WTC11 (cell line): Measurements from ENCODE around the gene ZNF76. TPM values are rescaled to one million over a fixed set of nuclear protein-coding genes. Genes with fewer than 3 reads are reported as not detected.

Experiments used
- ATAC-seq: fragments of 200-7000 bp; cut with Tn5 transposase; 2 replicates; pipeline ENCODE4 v1.10.0; 2021; ENCODE audit warnings: mild to moderate bottlenecking, moderate library complexity
- CTCF ChIA-PET: fragments of 300-600 bp; sonication (Branson Sonifier 250); formaldehyde crosslinking; loops from one replicate; lab custom pipeline; 2021; ENCODE audit warnings: antibody characterized with exemption; lab: Charles Lee
- POLR2A ChIA-PET: fragments of 350-600 bp; sonication (Branson Sonifier 250); formaldehyde crosslinking; loops from one replicate; lab custom pipeline; 2021; ENCODE audit warnings: antibody characterized with exemption; lab: Charles Lee
- DNase-seq: peaks from one replicate; pipeline ENCODE4 v3.0.0; 2021; ENCODE audit warnings: low spot score
- H3K27ac Mint-ChIP-seq: 2 replicates; pipeline ENCODE4 v1.8.0; 2021; ENCODE audit warnings: mixed read lengths
- H3K27me3 Mint-ChIP-seq: 2 replicates; pipeline ENCODE4 v1.8.0; 2021; ENCODE audit warnings: low read depth, mild to moderate bottlenecking, moderate library complexity, mixed read lengths
- H3K36me3 Mint-ChIP-seq: 2 replicates; pipeline ENCODE4 v1.8.0; 2021; ENCODE audit warnings: mixed read lengths
- H3K4me1 Mint-ChIP-seq: 2 replicates; pipeline ENCODE4 v1.8.0; 2022; ENCODE audit warnings: mixed read lengths
- H3K4me3 Mint-ChIP-seq: 2 replicates; pipeline ENCODE4 v1.8.0; 2021; ENCODE audit warnings: mild to moderate bottlenecking, moderate library complexity, mixed read lengths
- H3K9me3 Mint-ChIP-seq: 2 replicates; pipeline ENCODE4 v1.8.0; 2021; ENCODE audit warnings: mixed read lengths
- CBFB ChIP-seq: sonication (generic); formaldehyde crosslinking; IDR thresholded peaks from 2 replicates; pipeline ENCODE4 v1.8.1; 2022; ENCODE audit warnings: mild to moderate bottlenecking, low read depth, missing genetic modification reagents
- CREM ChIP-seq: sonication (generic); formaldehyde crosslinking; IDR thresholded peaks from 2 replicates; pipeline ENCODE4 v1.8.1; 2022; ENCODE audit warnings: mild to moderate bottlenecking, missing genetic modification reagents, moderate library complexity
- FOXP1 ChIP-seq: sonication (generic); formaldehyde crosslinking; IDR thresholded peaks from 2 replicates; pipeline ENCODE4 v1.8.0; 2022; ENCODE audit warnings: missing genetic modification reagents, mild to moderate bottlenecking, moderate library complexity, borderline replicate concordance
- GABPB1 ChIP-seq: sonication (generic); formaldehyde crosslinking; IDR thresholded peaks from 2 replicates; pipeline ENCODE4 v1.8.1; 2023; ENCODE audit warnings: mild to moderate bottlenecking, missing genetic modification reagents
- GRHL2 ChIP-seq: fragments of 250-450 bp; sonication (Bioruptor Pico); IDR thresholded peaks from 2 replicates; pipeline ENCODE4 v1.8.0; 2022; ENCODE audit warnings: mild to moderate bottlenecking, moderate library complexity; ENCODE audit not compliant: insufficient replicate concordance, severe bottlenecking
- GTF2I ChIP-seq: fragments of 250-450 bp; sonication (Bioruptor Pico); conservative IDR thresholded peaks from 2 replicates; pipeline ENCODE4 v1.4.0; 2021; ENCODE audit warnings: mild to moderate bottlenecking
- HMGA2 ChIP-seq: fragments of 250-450 bp; sonication (Bioruptor Pico); IDR thresholded peaks from 2 replicates; pipeline ENCODE4 v1.4.0; 2021; ENCODE audit warnings: mild to moderate bottlenecking, moderate library complexity
- JUN ChIP-seq: sonication (generic); formaldehyde crosslinking; IDR thresholded peaks from 2 replicates; pipeline ENCODE4 v1.8.0; 2023; ENCODE audit warnings: mild to moderate bottlenecking, missing genetic modification reagents
- MYBL2 ChIP-seq: sonication (generic); formaldehyde crosslinking; IDR thresholded peaks from 2 replicates; pipeline ENCODE4 v1.8.1; 2023; ENCODE audit warnings: mild to moderate bottlenecking, moderate library complexity, missing genetic modification reagents
- NFYB ChIP-seq: sonication (generic); formaldehyde crosslinking; conservative IDR thresholded peaks from 2 replicates; pipeline ENCODE4 v1.8.0; 2022; ENCODE audit warnings: low read depth, missing genetic modification reagents
- PRRX2 ChIP-seq: fragments of 250-450 bp; sonication (Bioruptor Pico); IDR thresholded peaks from 2 replicates; pipeline ENCODE4 v1.8.0; 2021; ENCODE audit warnings: mild to moderate bottlenecking
- RELA ChIP-seq: sonication (generic); formaldehyde crosslinking; IDR thresholded peaks from 2 replicates; pipeline ENCODE4 v1.8.1; 2022; ENCODE audit warnings: missing genetic modification reagents, mild to moderate bottlenecking, borderline replicate concordance
- RORB ChIP-seq: fragments of 250-450 bp; sonication (Bioruptor Pico); IDR thresholded peaks from 2 replicates; pipeline ENCODE4 v1.9.0; 2021; ENCODE audit warnings: mild to moderate bottlenecking
- SOX15 ChIP-seq: fragments of 250-450 bp; sonication (Bioruptor Pico); IDR thresholded peaks from 2 replicates; pipeline ENCODE4 v1.9.0; 2021; ENCODE audit warnings: mild to moderate bottlenecking
- SP1 ChIP-seq: sonication (generic); formaldehyde crosslinking; conservative IDR thresholded peaks from 2 replicates; pipeline ENCODE4 v1.8.1; 2022; ENCODE audit warnings: missing genetic modification reagents
- TCF7 ChIP-seq: sonication (generic); formaldehyde crosslinking; IDR thresholded peaks from 2 replicates; pipeline ENCODE4 v1.8.0; 2022; ENCODE audit warnings: mild to moderate bottlenecking, low read depth, missing genetic modification reagents, moderate library complexity
- TEAD1 ChIP-seq: sonication (generic); formaldehyde crosslinking; IDR thresholded peaks from 2 replicates; pipeline ENCODE4 v1.8.0; 2022; ENCODE audit warnings: mild to moderate bottlenecking, missing genetic modification reagents
- ZNF232 ChIP-seq: sonication (generic); formaldehyde crosslinking; IDR thresholded peaks from 2 replicates; pipeline ENCODE4 v1.8.0; 2022; ENCODE audit warnings: mild to moderate bottlenecking, missing genetic modification reagents
- ZNF396 ChIP-seq: fragments of 250-450 bp; sonication (Bioruptor Pico); IDR thresholded peaks from 2 replicates; pipeline ENCODE4 v1.8.0; 2021; ENCODE audit warnings: mild to moderate bottlenecking, moderate library complexity, borderline replicate concordance
- ZNF416 ChIP-seq: fragments of 250-450 bp; sonication (Bioruptor Pico); IDR thresholded peaks from 2 replicates; pipeline ENCODE4 v1.9.0; 2021; ENCODE audit warnings: mild to moderate bottlenecking, inconsistent platforms
- total RNA-seq: library from RNA; stranded (reverse); gene quantifications from 3 replicates; pipeline ENCODE4 v1.2.3, GENCODE V29; 2021
- TF ChIP-seq, protein P1 (sequence below): sonication (generic); formaldehyde crosslinking; IDR thresholded peaks from 2 replicates; pipeline ENCODE4 v1.8.0; 2023; ENCODE audit warnings: missing genetic modification reagents, mild to moderate bottlenecking, borderline replicate concordance
- TF ChIP-seq, protein P2 (sequence below): sonication (generic); formaldehyde crosslinking; IDR thresholded peaks from 2 replicates; pipeline ENCODE4 v1.8.1; 2022; ENCODE audit warnings: low read depth, missing genetic modification reagents, borderline replicate concordance
- TF ChIP-seq, protein P3 (sequence below): fragments of 250-450 bp; sonication (Bioruptor Pico); IDR thresholded peaks from 2 replicates; pipeline ENCODE4 v1.8.0; 2021; ENCODE audit warnings: mild to moderate bottlenecking
- TF ChIP-seq, protein P4 (sequence below): sonication (generic); formaldehyde crosslinking; IDR thresholded peaks from 2 replicates; pipeline ENCODE4 v1.8.0; 2023; ENCODE audit warnings: missing genetic modification reagents
- TF ChIP-seq, protein P5 (sequence below): sonication (generic); formaldehyde crosslinking; IDR thresholded peaks from 2 replicates; pipeline ENCODE4 v1.8.0; 2022; ENCODE audit warnings: missing genetic modification reagents

Gene ZNF76
- total RNA-seq, 1 experiment from 2014 or later, result 25.8 TPM

DNA sequence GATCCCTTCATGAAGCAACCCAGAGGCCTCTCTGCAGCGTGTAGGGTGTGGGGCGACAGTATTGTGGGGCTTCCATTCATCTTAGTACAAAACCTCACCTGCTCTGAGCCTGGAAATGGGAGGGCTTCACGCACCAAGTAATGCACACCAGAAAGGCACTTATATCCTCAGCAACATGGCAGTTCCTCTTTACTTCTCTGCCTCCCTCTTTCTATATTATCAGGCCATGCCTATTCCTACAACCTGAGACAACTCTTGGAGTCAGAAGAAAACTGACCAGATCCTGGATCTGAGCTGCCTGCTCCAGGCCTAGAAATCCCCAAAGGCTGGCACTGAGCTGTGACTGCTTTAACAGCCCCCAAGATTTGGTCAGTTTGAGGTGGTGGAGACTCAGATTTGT, 7.6 kb upstream of the ZNF76 start:
- H3K36me3 Mint-ChIP-seq, result no peaks in the 10 kb centered on the region
- H3K27ac Mint-ChIP-seq, result no peak overlapping the region
- no peak for TF ChIP-seq GTF2I (CRISPR knock-in tag)
- TF ChIP-seq NFYB (CRISPR knock-in tag), result no peak
- TF ChIP-seq RORB (CRISPR knock-in tag), result no peak
- no peak for TF ChIP-seq CREM (CRISPR knock-in tag)
- no peak for TF ChIP-seq FOXP1
- TF ChIP-seq ZNF232, result no peak
- TF ChIP-seq ZNF416 (CRISPR knock-in tag), result no peak
- TF ChIP-seq TCF7 (CRISPR knock-in tag), result no peak
- no peak for TF ChIP-seq HMGA2 (CRISPR knock-in tag)
- no peak for TF ChIP-seq JUN (CRISPR knock-in tag)
- no peak for TF ChIP-seq RELA
- TF ChIP-seq, protein P1, sequence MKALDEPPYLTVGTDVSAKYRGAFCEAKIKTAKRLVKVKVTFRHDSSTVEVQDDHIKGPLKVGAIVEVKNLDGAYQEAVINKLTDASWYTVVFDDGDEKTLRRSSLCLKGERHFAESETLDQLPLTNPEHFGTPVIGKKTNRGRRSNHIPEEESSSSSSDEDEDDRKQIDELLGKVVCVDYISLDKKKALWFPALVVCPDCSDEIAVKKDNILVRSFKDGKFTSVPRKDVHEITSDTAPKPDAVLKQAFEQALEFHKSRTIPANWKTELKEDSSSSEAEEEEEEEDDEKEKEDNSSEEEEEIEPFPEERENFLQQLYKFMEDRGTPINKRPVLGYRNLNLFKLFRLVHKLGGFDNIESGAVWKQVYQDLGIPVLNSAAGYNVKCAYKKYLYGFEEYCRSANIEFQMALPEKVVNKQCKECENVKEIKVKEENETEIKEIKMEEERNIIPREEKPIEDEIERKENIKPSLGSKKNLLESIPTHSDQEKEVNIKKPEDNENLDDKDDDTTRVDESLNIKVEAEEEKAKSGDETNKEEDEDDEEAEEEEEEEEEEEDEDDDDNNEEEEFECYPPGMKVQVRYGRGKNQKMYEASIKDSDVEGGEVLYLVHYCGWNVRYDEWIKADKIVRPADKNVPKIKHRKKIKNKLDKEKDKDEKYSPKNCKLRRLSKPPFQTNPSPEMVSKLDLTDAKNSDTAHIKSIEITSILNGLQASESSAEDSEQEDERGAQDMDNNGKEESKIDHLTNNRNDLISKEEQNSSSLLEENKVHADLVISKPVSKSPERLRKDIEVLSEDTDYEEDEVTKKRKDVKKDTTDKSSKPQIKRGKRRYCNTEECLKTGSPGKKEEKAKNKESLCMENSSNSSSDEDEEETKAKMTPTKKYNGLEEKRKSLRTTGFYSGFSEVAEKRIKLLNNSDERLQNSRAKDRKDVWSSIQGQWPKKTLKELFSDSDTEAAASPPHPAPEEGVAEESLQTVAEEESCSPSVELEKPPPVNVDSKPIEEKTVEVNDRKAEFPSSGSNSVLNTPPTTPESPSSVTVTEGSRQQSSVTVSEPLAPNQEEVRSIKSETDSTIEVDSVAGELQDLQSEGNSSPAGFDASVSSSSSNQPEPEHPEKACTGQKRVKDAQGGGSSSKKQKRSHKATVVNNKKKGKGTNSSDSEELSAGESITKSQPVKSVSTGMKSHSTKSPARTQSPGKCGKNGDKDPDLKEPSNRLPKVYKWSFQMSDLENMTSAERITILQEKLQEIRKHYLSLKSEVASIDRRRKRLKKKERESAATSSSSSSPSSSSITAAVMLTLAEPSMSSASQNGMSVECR (CRISPR knock-in tag), result no peak
- no peak for TF ChIP-seq PRRX2 (CRISPR knock-in tag)
- TF ChIP-seq, all 79 proteins: peak for 0
- ChIA-PET CTCF (interaction anchor here (1.6 kb wide), 1 partner anchor 11 kb away, joined by 3 read pairs; no protein-coding TSS in a partner anchor), POLR2A (no interaction called here)
- no peak for DNase-seq
- no peak for ATAC-seq
- H3K4me3 Mint-ChIP-seq, result no peak overlapping the region
- H3K27me3 Mint-ChIP-seq, result no peaks in the 10 kb centered on the region
- H3K9me3 Mint-ChIP-seq, result no peaks in the 10 kb centered on the region
- H3K4me1 Mint-ChIP-seq, result peaks cover 19% of the 10 kb centered on the region

DNA sequence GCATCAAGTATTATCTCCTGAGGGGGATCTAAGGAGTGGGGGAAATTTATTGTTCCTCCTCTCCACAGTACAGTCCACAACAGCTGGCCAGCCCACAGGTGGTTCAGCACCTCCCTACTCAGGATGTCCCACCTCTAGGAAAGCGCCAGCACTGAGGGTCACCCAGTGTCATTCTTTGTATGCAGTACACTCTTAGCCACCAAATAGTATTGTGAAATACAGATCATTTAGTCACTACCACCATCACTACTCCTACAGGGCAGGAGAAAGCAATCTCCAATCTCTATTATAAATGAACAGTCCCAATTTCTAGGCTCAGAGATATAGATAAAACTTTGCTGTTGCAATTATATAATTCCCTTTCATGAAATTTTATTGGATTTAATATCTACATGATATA, 6.3 kb upstream of the ZNF76 start:
- POLR2A ChIA-PET, result no interaction called here
- Mint-ChIP-seq H3K36me3 (no peaks in the 10 kb centered on the region), H3K27ac (no peak overlapping the region), H3K4me1 (peaks cover 16% of the 10 kb centered on the region), H3K9me3 (no peaks in the 10 kb centered on the region), H3K4me3 (no peak overlapping the region), H3K27me3 (no peaks in the 10 kb centered on the region)
- CTCF ChIA-PET, result no interaction called here
- DNase-seq (no peak), ATAC-seq (no peak)
- TF ChIP-seq CREM (CRISPR knock-in tag), result no peak
- no peak for TF ChIP-seq GABPB1 (CRISPR knock-in tag)
- no peak for TF ChIP-seq SOX15
- no peak for TF ChIP-seq MYBL2 (CRISPR knock-in tag)
- no peak for TF ChIP-seq ZNF396 (CRISPR knock-in tag)
- TF ChIP-seq TEAD1 (CRISPR knock-in tag), result no peak
- TF ChIP-seq SP1 (CRISPR knock-in tag), result no peak
- no peak for TF ChIP-seq GRHL2 (CRISPR knock-in tag)
- TF ChIP-seq, protein P2, sequence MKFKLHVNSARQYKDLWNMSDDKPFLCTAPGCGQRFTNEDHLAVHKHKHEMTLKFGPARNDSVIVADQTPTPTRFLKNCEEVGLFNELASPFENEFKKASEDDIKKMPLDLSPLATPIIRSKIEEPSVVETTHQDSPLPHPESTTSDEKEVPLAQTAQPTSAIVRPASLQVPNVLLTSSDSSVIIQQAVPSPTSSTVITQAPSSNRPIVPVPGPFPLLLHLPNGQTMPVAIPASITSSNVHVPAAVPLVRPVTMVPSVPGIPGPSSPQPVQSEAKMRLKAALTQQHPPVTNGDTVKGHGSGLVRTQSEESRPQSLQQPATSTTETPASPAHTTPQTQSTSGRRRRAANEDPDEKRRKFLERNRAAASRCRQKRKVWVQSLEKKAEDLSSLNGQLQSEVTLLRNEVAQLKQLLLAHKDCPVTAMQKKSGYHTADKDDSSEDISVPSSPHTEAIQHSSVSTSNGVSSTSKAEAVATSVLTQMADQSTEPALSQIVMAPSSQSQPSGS (CRISPR knock-in tag), result no peak
- no peak for TF ChIP-seq CBFB (CRISPR knock-in tag)
- TF ChIP-seq, protein P3, sequence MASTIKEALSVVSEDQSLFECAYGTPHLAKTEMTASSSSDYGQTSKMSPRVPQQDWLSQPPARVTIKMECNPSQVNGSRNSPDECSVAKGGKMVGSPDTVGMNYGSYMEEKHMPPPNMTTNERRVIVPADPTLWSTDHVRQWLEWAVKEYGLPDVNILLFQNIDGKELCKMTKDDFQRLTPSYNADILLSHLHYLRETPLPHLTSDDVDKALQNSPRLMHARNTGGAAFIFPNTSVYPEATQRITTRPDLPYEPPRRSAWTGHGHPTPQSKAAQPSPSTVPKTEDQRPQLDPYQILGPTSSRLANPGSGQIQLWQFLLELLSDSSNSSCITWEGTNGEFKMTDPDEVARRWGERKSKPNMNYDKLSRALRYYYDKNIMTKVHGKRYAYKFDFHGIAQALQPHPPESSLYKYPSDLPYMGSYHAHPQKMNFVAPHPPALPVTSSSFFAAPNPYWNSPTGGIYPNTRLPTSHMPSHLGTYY (CRISPR knock-in tag), result no peak
- TF ChIP-seq, protein P4, sequence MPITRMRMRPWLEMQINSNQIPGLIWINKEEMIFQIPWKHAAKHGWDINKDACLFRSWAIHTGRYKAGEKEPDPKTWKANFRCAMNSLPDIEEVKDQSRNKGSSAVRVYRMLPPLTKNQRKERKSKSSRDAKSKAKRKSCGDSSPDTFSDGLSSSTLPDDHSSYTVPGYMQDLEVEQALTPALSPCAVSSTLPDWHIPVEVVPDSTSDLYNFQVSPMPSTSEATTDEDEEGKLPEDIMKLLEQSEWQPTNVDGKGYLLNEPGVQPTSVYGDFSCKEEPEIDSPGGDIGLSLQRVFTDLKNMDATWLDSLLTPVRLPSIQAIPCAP (CRISPR knock-in tag), result no peak
- TF ChIP-seq, protein P5, sequence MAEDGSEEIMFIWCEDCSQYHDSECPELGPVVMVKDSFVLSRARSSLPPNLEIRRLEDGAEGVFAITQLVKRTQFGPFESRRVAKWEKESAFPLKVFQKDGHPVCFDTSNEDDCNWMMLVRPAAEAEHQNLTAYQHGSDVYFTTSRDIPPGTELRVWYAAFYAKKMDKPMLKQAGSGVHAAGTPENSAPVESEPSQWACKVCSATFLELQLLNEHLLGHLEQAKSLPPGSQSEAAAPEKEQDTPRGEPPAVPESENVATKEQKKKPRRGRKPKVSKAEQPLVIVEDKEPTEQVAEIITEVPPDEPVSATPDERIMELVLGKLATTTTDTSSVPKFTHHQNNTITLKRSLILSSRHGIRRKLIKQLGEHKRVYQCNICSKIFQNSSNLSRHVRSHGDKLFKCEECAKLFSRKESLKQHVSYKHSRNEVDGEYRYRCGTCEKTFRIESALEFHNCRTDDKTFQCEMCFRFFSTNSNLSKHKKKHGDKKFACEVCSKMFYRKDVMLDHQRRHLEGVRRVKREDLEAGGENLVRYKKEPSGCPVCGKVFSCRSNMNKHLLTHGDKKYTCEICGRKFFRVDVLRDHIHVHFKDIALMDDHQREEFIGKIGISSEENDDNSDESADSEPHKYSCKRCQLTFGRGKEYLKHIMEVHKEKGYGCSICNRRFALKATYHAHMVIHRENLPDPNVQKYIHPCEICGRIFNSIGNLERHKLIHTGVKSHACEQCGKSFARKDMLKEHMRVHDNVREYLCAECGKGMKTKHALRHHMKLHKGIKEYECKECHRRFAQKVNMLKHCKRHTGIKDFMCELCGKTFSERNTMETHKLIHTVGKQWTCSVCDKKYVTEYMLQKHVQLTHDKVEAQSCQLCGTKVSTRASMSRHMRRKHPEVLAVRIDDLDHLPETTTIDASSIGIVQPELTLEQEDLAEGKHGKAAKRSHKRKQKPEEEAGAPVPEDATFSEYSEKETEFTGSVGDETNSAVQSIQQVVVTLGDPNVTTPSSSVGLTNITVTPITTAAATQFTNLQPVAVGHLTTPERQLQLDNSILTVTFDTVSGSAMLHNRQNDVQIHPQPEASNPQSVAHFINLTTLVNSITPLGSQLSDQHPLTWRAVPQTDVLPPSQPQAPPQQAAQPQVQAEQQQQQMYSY (CRISPR knock-in tag), result no peak
